Measurements from ENCODE around the gene ELFN1.

Gene ELFN1

GRCh38 chr7:1732072-1732471 lies 62.0 kb downstream of the ELFN1 start:
- Histone ChIP-seq H3K27ac (ENCODE audit: insufficient read depth in 1 of 2, low read depth in 1 of 2, low read length in 2 of 2, poor library complexity in 1 of 2, severe bottlenecking in 2 of 2) (no peak overlapping the region), H3K4me3 (ENCODE audit: control insufficient read depth in 1 of 7, extremely low read depth in 1 of 7, insufficient read depth in 4 of 7, low read depth in 2 of 7, low read length in 6 of 7) (no peak overlapping the region), H3K4me1 (ENCODE audit: control extremely low read depth in 1 of 4, control insufficient read depth in 4 of 4, insufficient read depth in 4 of 4, low read length in 3 of 4) (no peaks in the 10 kb centered on the region), H3K36me3 (ENCODE audit: control insufficient read depth in 4 of 4, insufficient read depth in 4 of 4, low read length in 3 of 4) (no peaks in the 10 kb centered on the region), H3K9me3 (ENCODE audit: control extremely low read depth in 1 of 5, control insufficient read depth in 4 of 5, insufficient read depth in 2 of 5, low read depth in 1 of 5, low read length in 4 of 5) (peaks cover 0 to 11% (median 8%) of the 10 kb centered on the region in 5 experiments), H3K27me3 (replicated peaks in 2 of 5; ENCODE audit: control insufficient read depth in 4 of 5, insufficient read depth in 5 of 5, low read length in 4 of 5) (peaks cover 0 to 5% (median 3%) of the 10 kb centered on the region in 5 experiments)
- CTCF ChIA-PET, result interaction anchor here (1.2 kb wide), 1 partner anchor 23 kb away, joined by 3 read pairs; no protein-coding TSS in a partner anchor
- POLR2A ChIA-PET, result no interaction called here
- 95% methylated on average over 7 of the region's 7 CpGs for WGBS (ENCODE audit: insufficient coverage)
- DNase-seq, result no peak

- 85% methylated on average over 6 of the region's 10 CpGs for WGBS (ENCODE audit: insufficient coverage)
- H3K27ac ChIP-seq (ENCODE audit: insufficient read depth in 1 of 2, low read depth in 1 of 2, low read length in 2 of 2, poor library complexity in 1 of 2, severe bottlenecking in 2 of 2), result no peak overlapping the region
- no peak overlapping the region for H3K4me3 ChIP-seq (ENCODE audit: control insufficient read depth in 1 of 7, extremely low read depth in 1 of 7, insufficient read depth in 4 of 7, low read depth in 2 of 7, low read length in 6 of 7)
- CTCF ChIA-PET, result no interaction called here
- H3K27me3 ChIP-seq (replicated peaks in 2 of 5; ENCODE audit: control insufficient read depth in 4 of 5, insufficient read depth in 5 of 5, low read length in 4 of 5), result peaks cover 0 to 5% (median 3%) of the 10 kb centered on the region in 5 experiments
- no peaks in the 10 kb centered on the region for H3K4me1 ChIP-seq (ENCODE audit: control extremely low read depth in 1 of 4, control insufficient read depth in 4 of 4, insufficient read depth in 4 of 4, low read length in 3 of 4)
- POLR2A ChIA-PET, result no interaction called here
- DNase-seq, result no peak
- H3K9me3 ChIP-seq (ENCODE audit: control extremely low read depth in 1 of 5, control insufficient read depth in 4 of 5, insufficient read depth in 2 of 5, low read depth in 1 of 5, low read length in 4 of 5), result peaks cover 0 to 11% (median 8%) of the 10 kb centered on the region in 5 experiments
- no peaks in the 10 kb centered on the region for H3K36me3 ChIP-seq (ENCODE audit: control insufficient read depth in 4 of 4, insufficient read depth in 4 of 4, low read length in 3 of 4)
Measured at GRCh38 chr7:1732645-1733044, 62.6 kb downstream of the ELFN1 start.

GRCh38 chr7:1733206-1733907 lies 63.3 kb downstream of the ELFN1 start:
- Histone ChIP-seq H3K27ac (ENCODE audit: insufficient read depth in 1 of 2, low read depth in 1 of 2, low read length in 2 of 2, poor library complexity in 1 of 2, severe bottlenecking in 2 of 2) (no peak overlapping the region), H3K4me3 (ENCODE audit: control insufficient read depth in 1 of 7, extremely low read depth in 1 of 7, insufficient read depth in 4 of 7, low read depth in 2 of 7, low read length in 6 of 7) (no peak overlapping the region), H3K4me1 (ENCODE audit: control extremely low read depth in 1 of 4, control insufficient read depth in 4 of 4, insufficient read depth in 4 of 4, low read length in 3 of 4) (peaks cover 0 to 3% (median under 1%) of the 10 kb centered on the region in 4 experiments), H3K36me3 (ENCODE audit: control insufficient read depth in 4 of 4, insufficient read depth in 4 of 4, low read length in 3 of 4) (no peaks in the 10 kb centered on the region), H3K27me3 (replicated peaks in 2 of 5; ENCODE audit: control insufficient read depth in 4 of 5, insufficient read depth in 5 of 5, low read length in 4 of 5) (peaks cover 0 to 5% (median 3%) of the 10 kb centered on the region in 5 experiments), H3K9me3 (ENCODE audit: control extremely low read depth in 1 of 5, control insufficient read depth in 4 of 5, insufficient read depth in 2 of 5, low read depth in 1 of 5, low read length in 4 of 5) (peaks cover 0 to 11% (median 6%) of the 10 kb centered on the region in 5 experiments)
- CTCF ChIA-PET, result interaction anchor here (0.7 kb wide), 1 partner anchor 25 kb away, joined by 4 read pairs; no protein-coding TSS in a partner anchor
- POLR2A ChIA-PET, result no interaction called here
- DNase-seq, result no peak
- 93% methylated on average over 18 of the region's 19 CpGs for WGBS (ENCODE audit: insufficient coverage)

DNA sequence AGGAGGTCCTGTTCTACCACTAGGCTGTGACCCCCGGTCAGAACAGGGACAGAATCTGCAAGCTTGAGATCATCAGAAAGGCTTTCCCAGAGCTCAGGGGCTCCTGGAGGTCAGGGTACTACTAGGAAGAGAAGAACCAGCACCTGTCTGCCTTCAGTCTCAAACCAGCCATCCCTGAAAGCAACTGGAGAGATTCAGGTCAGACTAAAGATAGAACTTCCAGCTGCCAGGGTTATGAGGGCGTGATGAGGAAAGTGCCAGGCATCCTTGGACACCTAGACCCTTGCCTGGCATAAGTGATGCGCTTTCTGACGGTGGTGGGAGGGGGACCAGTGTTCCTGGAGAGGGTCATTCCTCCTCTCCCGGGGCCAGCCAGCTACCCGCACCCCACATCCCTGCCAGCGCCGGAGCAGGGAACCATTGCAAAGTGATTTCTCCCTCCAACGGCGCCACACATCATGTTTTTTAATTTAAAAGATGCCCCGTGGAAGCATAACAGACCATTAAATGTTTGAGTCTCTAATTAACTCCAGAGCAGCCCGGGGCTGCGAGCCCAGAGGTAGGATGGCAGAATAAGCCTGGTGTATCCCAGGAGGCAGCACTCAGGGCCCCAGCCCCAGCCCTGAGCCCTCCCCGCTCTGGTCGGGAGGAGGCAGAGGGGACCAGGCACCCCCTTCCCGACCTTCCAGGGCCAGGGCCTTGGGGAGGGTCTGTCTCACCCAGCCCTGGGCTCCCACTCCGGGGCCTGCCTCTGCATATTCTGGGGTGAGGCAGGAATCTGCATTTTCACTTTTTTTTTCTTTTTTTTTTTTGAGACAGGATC lies 64.0 kb downstream of the ELFN1 start:
- H3K4me3 ChIP-seq (ENCODE audit: control insufficient read depth in 1 of 7, extremely low read depth in 1 of 7, insufficient read depth in 4 of 7, low read depth in 2 of 7, low read length in 6 of 7), result no peak overlapping the region
- peaks cover 0 to 5% (median 3%) of the 10 kb centered on the region in 5 experiments for H3K27me3 ChIP-seq (replicated peaks in 2 of 5; ENCODE audit: control insufficient read depth in 4 of 5, insufficient read depth in 5 of 5, low read length in 4 of 5)
- ChIA-PET POLR2A (no interaction called here), CTCF (interaction anchor here (0.7 kb wide), 1 partner anchor 24 kb away, joined by 4 read pairs; no protein-coding TSS in a partner anchor)
- peaks cover 0 to 9% (median 6%) of the 10 kb centered on the region in 4 experiments for H3K4me1 ChIP-seq (ENCODE audit: control extremely low read depth in 1 of 4, control insufficient read depth in 4 of 4, insufficient read depth in 4 of 4, low read length in 3 of 4)
- no peak for DNase-seq
- H3K9me3 ChIP-seq (ENCODE audit: control extremely low read depth in 1 of 5, control insufficient read depth in 4 of 5, insufficient read depth in 2 of 5, low read depth in 1 of 5, low read length in 4 of 5), result peaks cover 0 to 9% (median 4%) of the 10 kb centered on the region in 5 experiments
- 88% methylated on average over 17 of the region's 17 CpGs for WGBS (ENCODE audit: insufficient coverage)
- H3K27ac ChIP-seq (ENCODE audit: insufficient read depth in 1 of 2, low read depth in 1 of 2, low read length in 2 of 2, poor library complexity in 1 of 2, severe bottlenecking in 2 of 2), result no peak overlapping the region
- no peaks in the 10 kb centered on the region for H3K36me3 ChIP-seq (ENCODE audit: control insufficient read depth in 4 of 4, insufficient read depth in 4 of 4, low read length in 3 of 4)

GRCh38 chr7:1735262-1735661 lies 65.2 kb downstream of the ELFN1 start:
- Histone ChIP-seq H3K4me3 (ENCODE audit: control insufficient read depth in 1 of 7, extremely low read depth in 1 of 7, insufficient read depth in 4 of 7, low read depth in 2 of 7, low read length in 6 of 7) (no peak overlapping the region), H3K27ac (ENCODE audit: insufficient read depth in 1 of 2, low read depth in 1 of 2, low read length in 2 of 2, poor library complexity in 1 of 2, severe bottlenecking in 2 of 2) (no peak overlapping the region), H3K9me3 (ENCODE audit: control extremely low read depth in 1 of 5, control insufficient read depth in 4 of 5, insufficient read depth in 2 of 5, low read depth in 1 of 5, low read length in 4 of 5) (peaks cover 0 to 3% (median 0%) of the 10 kb centered on the region in 5 experiments), H3K36me3 (ENCODE audit: control insufficient read depth in 4 of 4, insufficient read depth in 4 of 4, low read length in 3 of 4) (no peaks in the 10 kb centered on the region), H3K27me3 (replicated peaks in 2 of 5; ENCODE audit: control insufficient read depth in 4 of 5, insufficient read depth in 5 of 5, low read length in 4 of 5) (peaks cover 0 to 5% (median 1%) of the 10 kb centered on the region in 5 experiments), H3K4me1 (ENCODE audit: control extremely low read depth in 1 of 4, control insufficient read depth in 4 of 4, insufficient read depth in 4 of 4, low read length in 3 of 4) (peaks cover 0 to 9% (median 6%) of the 10 kb centered on the region in 4 experiments)
- ChIA-PET CTCF (interaction anchor here (2.4 kb wide), 1 partner anchor 19 kb away, joined by 6 read pairs; no protein-coding TSS in a partner anchor), POLR2A (no interaction called here)
- WGBS (ENCODE audit: insufficient coverage), result 94% methylated on average over 13 of the region's 14 CpGs
- DNase-seq, result no peak

GRCh38 chr7:1735806-1736483 lies 65.9 kb downstream of the ELFN1 start:
- no peak overlapping the region for H3K27ac ChIP-seq (ENCODE audit: insufficient read depth in 1 of 2, low read depth in 1 of 2, low read length in 2 of 2, poor library complexity in 1 of 2, severe bottlenecking in 2 of 2)
- ChIA-PET CTCF (interaction anchor here (1.4 to 2.4 kb wide), 2 partner anchors 18 to 19 kb away, joined by 3 to 6 read pairs; no protein-coding TSS in a partner anchor), POLR2A (no interaction called here)
- no peak for DNase-seq
- no peaks in the 10 kb centered on the region for H3K36me3 ChIP-seq (ENCODE audit: control insufficient read depth in 4 of 4, insufficient read depth in 4 of 4, low read length in 3 of 4)
- no peaks in the 10 kb centered on the region for H3K9me3 ChIP-seq (ENCODE audit: control extremely low read depth in 1 of 5, control insufficient read depth in 4 of 5, insufficient read depth in 2 of 5, low read depth in 1 of 5, low read length in 4 of 5)
- no peak overlapping the region for H3K4me3 ChIP-seq (ENCODE audit: control insufficient read depth in 1 of 7, extremely low read depth in 1 of 7, insufficient read depth in 4 of 7, low read depth in 2 of 7, low read length in 6 of 7)
- peaks cover 0 to 5% (median 1%) of the 10 kb centered on the region in 5 experiments for H3K27me3 ChIP-seq (replicated peaks in 2 of 5; ENCODE audit: control insufficient read depth in 4 of 5, insufficient read depth in 5 of 5, low read length in 4 of 5)
- WGBS (ENCODE audit: insufficient coverage), result 95% methylated on average over 26 of the region's 29 CpGs
- H3K4me1 ChIP-seq (ENCODE audit: control extremely low read depth in 1 of 4, control insufficient read depth in 4 of 4, insufficient read depth in 4 of 4, low read length in 3 of 4), result peaks cover 0 to 9% (median 6%) of the 10 kb centered on the region in 4 experiments
